WTC11 (cell line): ENCODE measurements around the gene ZBTB47. TPM values are rescaled to one million over a fixed set of nuclear protein-coding genes. Genes with fewer than 3 reads are reported as not detected.
A peak's percentile ranks its signal among the peaks of the same experiment; 100 is the strongest.

Experiments
- ATAC-seq: fragments of 200-7000 bp; cut with Tn5 transposase; 2 replicates; pipeline ENCODE4 v1.10.0; 2021; ENCODE audit warnings: mild to moderate bottlenecking, moderate library complexity
- CTCF ChIA-PET: fragments of 300-600 bp; sonication (Branson Sonifier 250); formaldehyde crosslinking; loops from one replicate; lab custom pipeline; 2021; ENCODE audit warnings: antibody characterized with exemption; lab: Charles Lee
- POLR2A ChIA-PET: fragments of 350-600 bp; sonication (Branson Sonifier 250); formaldehyde crosslinking; loops from one replicate; lab custom pipeline; 2021; ENCODE audit warnings: antibody characterized with exemption; lab: Charles Lee
- DNase-seq: peaks from one replicate; pipeline ENCODE4 v3.0.0; 2021; ENCODE audit warnings: low spot score
- H3K27ac Mint-ChIP-seq: 2 replicates; pipeline ENCODE4 v1.8.0; 2021; ENCODE audit warnings: mixed read lengths
- H3K27me3 Mint-ChIP-seq: 2 replicates; pipeline ENCODE4 v1.8.0; 2021; ENCODE audit warnings: low read depth, mild to moderate bottlenecking, moderate library complexity, mixed read lengths
- H3K36me3 Mint-ChIP-seq: 2 replicates; pipeline ENCODE4 v1.8.0; 2021; ENCODE audit warnings: mixed read lengths
- H3K4me1 Mint-ChIP-seq: 2 replicates; pipeline ENCODE4 v1.8.0; 2022; ENCODE audit warnings: mixed read lengths
- H3K4me3 Mint-ChIP-seq: 2 replicates; pipeline ENCODE4 v1.8.0; 2021; ENCODE audit warnings: mild to moderate bottlenecking, moderate library complexity, mixed read lengths
- H3K9me3 Mint-ChIP-seq: 2 replicates; pipeline ENCODE4 v1.8.0; 2021; ENCODE audit warnings: mixed read lengths
- GRHL2 ChIP-seq: fragments of 250-450 bp; sonication (Bioruptor Pico); IDR thresholded peaks from 2 replicates; pipeline ENCODE4 v1.8.0; 2022; ENCODE audit warnings: mild to moderate bottlenecking, moderate library complexity; ENCODE audit not compliant: insufficient replicate concordance, severe bottlenecking
- JUN ChIP-seq: sonication (generic); formaldehyde crosslinking; IDR thresholded peaks from 2 replicates; pipeline ENCODE4 v1.8.0; 2023; ENCODE audit warnings: mild to moderate bottlenecking, missing genetic modification reagents
- NFYB ChIP-seq: sonication (generic); formaldehyde crosslinking; conservative IDR thresholded peaks from 2 replicates; pipeline ENCODE4 v1.8.0; 2022; ENCODE audit warnings: low read depth, missing genetic modification reagents
- NR2C2 ChIP-seq: sonication (generic); formaldehyde crosslinking; IDR thresholded peaks from 2 replicates; pipeline ENCODE4 v1.8.0; 2022; ENCODE audit warnings: mild to moderate bottlenecking, missing genetic modification reagents
- RORB ChIP-seq: fragments of 250-450 bp; sonication (Bioruptor Pico); IDR thresholded peaks from 2 replicates; pipeline ENCODE4 v1.9.0; 2021; ENCODE audit warnings: mild to moderate bottlenecking
- SMAD3 ChIP-seq: sonication (generic); formaldehyde crosslinking; IDR thresholded peaks from 2 replicates; pipeline ENCODE4 v1.8.0; 2022; ENCODE audit warnings: missing genetic modification reagents, mild to moderate bottlenecking, borderline replicate concordance
- TCF7 ChIP-seq: sonication (generic); formaldehyde crosslinking; IDR thresholded peaks from 2 replicates; pipeline ENCODE4 v1.8.0; 2022; ENCODE audit warnings: mild to moderate bottlenecking, low read depth, missing genetic modification reagents, moderate library complexity
- TP53 ChIP-seq: sonication (generic); formaldehyde crosslinking; IDR thresholded peaks from 2 replicates; pipeline ENCODE4 v1.8.1; 2023; ENCODE audit warnings: mild to moderate bottlenecking, missing genetic modification reagents
- ZNF263 ChIP-seq: sonication (generic); formaldehyde crosslinking; IDR thresholded peaks from 2 replicates; pipeline ENCODE4 v1.8.1; 2022; ENCODE audit warnings: low read depth, mild to moderate bottlenecking, moderate library complexity, missing genetic modification reagents
- ZNF317 ChIP-seq: sonication (generic); formaldehyde crosslinking; IDR thresholded peaks from 2 replicates; pipeline ENCODE4 v1.8.1; 2023; ENCODE audit warnings: low read depth, mild to moderate bottlenecking, moderate library complexity, missing genetic modification reagents, borderline replicate concordance
- ZNF671 ChIP-seq: fragments of 250-450 bp; sonication (Bioruptor Pico); IDR thresholded peaks from 2 replicates; pipeline ENCODE4 v1.8.0; 2021; ENCODE audit warnings: mild to moderate bottlenecking
- total RNA-seq: library from RNA; stranded (reverse); gene quantifications from 3 replicates; pipeline ENCODE4 v1.2.3, GENCODE V29; 2021
- TF ChIP-seq, protein P1 (sequence below): fragments of 250-450 bp; sonication (Bioruptor Pico); IDR thresholded peaks from 2 replicates; pipeline ENCODE4 v1.9.0; 2021; ENCODE audit warnings: mild to moderate bottlenecking
- TF ChIP-seq, protein P2 (sequence below): sonication (generic); formaldehyde crosslinking; IDR thresholded peaks from 2 replicates; pipeline ENCODE4 v1.8.1; 2023; ENCODE audit warnings: mild to moderate bottlenecking, missing genetic modification reagents, borderline replicate concordance
- TF ChIP-seq, protein P3 (sequence below): sonication (generic); formaldehyde crosslinking; IDR thresholded peaks from 2 replicates; pipeline ENCODE4 v1.8.0; 2022; ENCODE audit warnings: mild to moderate bottlenecking, missing genetic modification reagents
- TF ChIP-seq, protein P4 (sequence below): fragments of 250-450 bp; sonication (Bioruptor Pico); IDR thresholded peaks from 2 replicates; pipeline ENCODE4 v1.9.0; 2021; ENCODE audit warnings: mild to moderate bottlenecking, borderline replicate concordance
- TF ChIP-seq, protein P5 (sequence below): fragments of 250-450 bp; sonication (Bioruptor Pico); IDR thresholded peaks from 2 replicates; pipeline ENCODE4 v1.9.0; 2021; ENCODE audit warnings: moderate library complexity, mild to moderate bottlenecking, inconsistent platforms, borderline replicate concordance

ZBTB47 gene
- total RNA-seq, 1 experiment from 2014 or later, result 5.2 TPM

DNA sequence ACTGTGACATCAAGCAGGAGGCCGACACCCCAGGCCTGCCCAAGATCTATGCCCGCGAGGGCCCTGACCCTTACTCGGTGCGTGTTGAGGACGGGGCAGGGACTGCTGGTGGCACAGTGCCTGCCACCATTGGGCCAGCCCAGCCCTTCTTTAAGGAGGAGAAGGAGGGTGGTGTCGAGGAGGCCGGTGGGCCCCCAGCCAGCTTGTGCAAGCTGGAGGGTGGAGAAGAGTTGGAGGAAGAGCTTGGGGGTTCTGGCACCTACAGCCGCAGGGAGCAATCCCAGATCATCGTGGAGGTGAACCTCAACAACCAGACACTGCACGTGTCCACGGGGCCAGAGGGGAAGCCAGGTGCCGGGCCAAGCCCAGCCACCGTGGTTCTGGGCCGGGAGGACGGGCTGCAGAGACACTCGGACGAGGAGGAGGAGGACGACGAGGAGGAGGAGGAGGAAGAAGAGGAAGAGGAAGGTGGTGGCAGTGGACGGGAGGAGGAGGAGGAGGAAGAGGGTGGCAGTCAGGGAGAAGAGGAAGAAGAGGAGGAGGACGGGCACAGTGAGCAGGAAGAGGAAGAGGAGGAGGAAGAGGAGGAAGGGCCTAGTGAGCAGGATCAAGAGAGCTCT is 5.4 kb downstream of the ZBTB47 start:
- POLR2A ChIA-PET, result interaction anchor here (0.7 kb wide), 1 partner anchor 10 kb away, joined by 3 read pairs; no protein-coding TSS in a partner anchor
- no peaks in the 10 kb centered on the region; the same call in 1 of the 2 replicates for H3K36me3 Mint-ChIP-seq
- TF ChIP-seq RORB (CRISPR knock-in tag), result no peak
- TF ChIP-seq, protein P1, sequence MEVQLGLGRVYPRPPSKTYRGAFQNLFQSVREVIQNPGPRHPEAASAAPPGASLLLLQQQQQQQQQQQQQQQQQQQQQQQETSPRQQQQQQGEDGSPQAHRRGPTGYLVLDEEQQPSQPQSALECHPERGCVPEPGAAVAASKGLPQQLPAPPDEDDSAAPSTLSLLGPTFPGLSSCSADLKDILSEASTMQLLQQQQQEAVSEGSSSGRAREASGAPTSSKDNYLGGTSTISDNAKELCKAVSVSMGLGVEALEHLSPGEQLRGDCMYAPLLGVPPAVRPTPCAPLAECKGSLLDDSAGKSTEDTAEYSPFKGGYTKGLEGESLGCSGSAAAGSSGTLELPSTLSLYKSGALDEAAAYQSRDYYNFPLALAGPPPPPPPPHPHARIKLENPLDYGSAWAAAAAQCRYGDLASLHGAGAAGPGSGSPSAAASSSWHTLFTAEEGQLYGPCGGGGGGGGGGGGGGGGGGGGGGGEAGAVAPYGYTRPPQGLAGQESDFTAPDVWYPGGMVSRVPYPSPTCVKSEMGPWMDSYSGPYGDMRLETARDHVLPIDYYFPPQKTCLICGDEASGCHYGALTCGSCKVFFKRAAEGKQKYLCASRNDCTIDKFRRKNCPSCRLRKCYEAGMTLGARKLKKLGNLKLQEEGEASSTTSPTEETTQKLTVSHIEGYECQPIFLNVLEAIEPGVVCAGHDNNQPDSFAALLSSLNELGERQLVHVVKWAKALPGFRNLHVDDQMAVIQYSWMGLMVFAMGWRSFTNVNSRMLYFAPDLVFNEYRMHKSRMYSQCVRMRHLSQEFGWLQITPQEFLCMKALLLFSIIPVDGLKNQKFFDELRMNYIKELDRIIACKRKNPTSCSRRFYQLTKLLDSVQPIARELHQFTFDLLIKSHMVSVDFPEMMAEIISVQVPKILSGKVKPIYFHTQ (CRISPR knock-in tag), result no peak
- TF ChIP-seq NFYB (CRISPR knock-in tag), result no peak
- TF ChIP-seq, protein P2, sequence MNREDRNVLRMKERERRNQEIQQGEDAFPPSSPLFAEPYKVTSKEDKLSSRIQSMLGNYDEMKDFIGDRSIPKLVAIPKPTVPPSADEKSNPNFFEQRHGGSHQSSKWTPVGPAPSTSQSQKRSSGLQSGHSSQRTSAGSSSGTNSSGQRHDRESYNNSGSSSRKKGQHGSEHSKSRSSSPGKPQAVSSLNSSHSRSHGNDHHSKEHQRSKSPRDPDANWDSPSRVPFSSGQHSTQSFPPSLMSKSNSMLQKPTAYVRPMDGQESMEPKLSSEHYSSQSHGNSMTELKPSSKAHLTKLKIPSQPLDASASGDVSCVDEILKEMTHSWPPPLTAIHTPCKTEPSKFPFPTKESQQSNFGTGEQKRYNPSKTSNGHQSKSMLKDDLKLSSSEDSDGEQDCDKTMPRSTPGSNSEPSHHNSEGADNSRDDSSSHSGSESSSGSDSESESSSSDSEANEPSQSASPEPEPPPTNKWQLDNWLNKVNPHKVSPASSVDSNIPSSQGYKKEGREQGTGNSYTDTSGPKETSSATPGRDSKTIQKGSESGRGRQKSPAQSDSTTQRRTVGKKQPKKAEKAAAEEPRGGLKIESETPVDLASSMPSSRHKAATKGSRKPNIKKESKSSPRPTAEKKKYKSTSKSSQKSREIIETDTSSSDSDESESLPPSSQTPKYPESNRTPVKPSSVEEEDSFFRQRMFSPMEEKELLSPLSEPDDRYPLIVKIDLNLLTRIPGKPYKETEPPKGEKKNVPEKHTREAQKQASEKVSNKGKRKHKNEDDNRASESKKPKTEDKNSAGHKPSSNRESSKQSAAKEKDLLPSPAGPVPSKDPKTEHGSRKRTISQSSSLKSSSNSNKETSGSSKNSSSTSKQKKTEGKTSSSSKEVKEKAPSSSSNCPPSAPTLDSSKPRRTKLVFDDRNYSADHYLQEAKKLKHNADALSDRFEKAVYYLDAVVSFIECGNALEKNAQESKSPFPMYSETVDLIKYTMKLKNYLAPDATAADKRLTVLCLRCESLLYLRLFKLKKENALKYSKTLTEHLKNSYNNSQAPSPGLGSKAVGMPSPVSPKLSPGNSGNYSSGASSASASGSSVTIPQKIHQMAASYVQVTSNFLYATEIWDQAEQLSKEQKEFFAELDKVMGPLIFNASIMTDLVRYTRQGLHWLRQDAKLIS (CRISPR knock-in tag), result no peak
- TF ChIP-seq, protein P3, sequence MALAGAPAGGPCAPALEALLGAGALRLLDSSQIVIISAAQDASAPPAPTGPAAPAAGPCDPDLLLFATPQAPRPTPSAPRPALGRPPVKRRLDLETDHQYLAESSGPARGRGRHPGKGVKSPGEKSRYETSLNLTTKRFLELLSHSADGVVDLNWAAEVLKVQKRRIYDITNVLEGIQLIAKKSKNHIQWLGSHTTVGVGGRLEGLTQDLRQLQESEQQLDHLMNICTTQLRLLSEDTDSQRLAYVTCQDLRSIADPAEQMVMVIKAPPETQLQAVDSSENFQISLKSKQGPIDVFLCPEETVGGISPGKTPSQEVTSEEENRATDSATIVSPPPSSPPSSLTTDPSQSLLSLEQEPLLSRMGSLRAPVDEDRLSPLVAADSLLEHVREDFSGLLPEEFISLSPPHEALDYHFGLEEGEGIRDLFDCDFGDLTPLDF (CRISPR knock-in tag), result no peak
- TF ChIP-seq ZNF317 (CRISPR knock-in tag), result no peak
- TF ChIP-seq NR2C2, result no peak
- no peak for TF ChIP-seq SMAD3 (CRISPR knock-in tag)
- no peak for TF ChIP-seq JUN (CRISPR knock-in tag)
- no peak for TF ChIP-seq ZNF263
- TF ChIP-seq, all 79 proteins: peak for 0
- Mint-ChIP-seq H3K9me3 (no peaks in the 10 kb centered on the region), H3K27ac (no peak overlapping the region), H3K4me1 (peaks cover 19% of the 10 kb centered on the region), H3K27me3 (no peaks in the 10 kb centered on the region), H3K4me3 (no peak overlapping the region)
- no peak for DNase-seq
- CTCF ChIA-PET, result interaction anchor here (1.5 to 2.3 kb wide), 2 partner anchors 84 to 87 kb away, joined by 6 read pairs; no protein-coding TSS in a partner anchor
- no peak for ATAC-seq

DNA sequence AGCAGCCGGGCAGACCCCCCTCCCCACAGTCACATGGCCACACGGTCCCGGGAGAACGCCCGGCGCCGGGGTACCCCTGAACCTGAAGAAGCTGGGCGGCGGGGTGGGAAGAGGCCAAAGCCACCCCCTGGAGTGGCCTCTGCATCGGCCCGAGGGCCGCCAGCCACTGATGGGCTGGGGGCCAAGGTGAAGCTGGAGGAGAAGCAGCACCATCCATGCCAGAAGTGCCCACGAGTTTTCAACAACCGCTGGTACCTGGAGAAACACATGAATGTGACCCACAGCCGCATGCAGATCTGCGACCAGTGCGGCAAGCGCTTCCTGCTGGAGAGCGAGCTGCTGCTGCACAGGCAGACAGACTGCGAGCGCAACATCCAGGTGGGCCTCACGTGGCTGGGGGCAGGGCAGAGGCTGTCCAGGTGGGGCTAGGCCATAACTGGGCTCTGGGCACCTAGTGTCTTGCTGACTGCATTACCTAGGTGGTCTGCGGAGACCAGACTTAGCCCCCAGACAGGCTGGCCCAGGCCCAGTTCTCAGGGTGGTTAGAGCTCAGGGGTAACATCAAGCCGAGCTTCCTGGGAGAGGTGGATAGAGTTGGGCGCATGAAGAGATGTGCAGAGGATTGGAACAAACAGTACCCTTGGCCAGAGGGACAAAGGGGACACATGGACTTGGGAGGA is 6.1 kb downstream of the ZBTB47 start:
- peak overlapping the region; percentile 17; the same call in 1 of the 2 replicates for H3K27ac Mint-ChIP-seq
- ATAC-seq, result no peak
- H3K4me1 Mint-ChIP-seq, result peaks cover 19% of the 10 kb centered on the region
- DNase-seq, result no peak
- no peak overlapping the region for H3K4me3 Mint-ChIP-seq
- ChIA-PET CTCF (interaction anchor here (1.5 to 2.6 kb wide), 4 partner anchors 83 to 96 kb away, joined by 6 to 24 read pairs (median 8); no protein-coding TSS in a partner anchor), POLR2A (interaction anchor here (0.7 kb wide), 1 partner anchor 9 kb away, joined by 3 read pairs; no protein-coding TSS in a partner anchor)
- H3K9me3 Mint-ChIP-seq, result no peaks in the 10 kb centered on the region
- TF ChIP-seq, protein P4, sequence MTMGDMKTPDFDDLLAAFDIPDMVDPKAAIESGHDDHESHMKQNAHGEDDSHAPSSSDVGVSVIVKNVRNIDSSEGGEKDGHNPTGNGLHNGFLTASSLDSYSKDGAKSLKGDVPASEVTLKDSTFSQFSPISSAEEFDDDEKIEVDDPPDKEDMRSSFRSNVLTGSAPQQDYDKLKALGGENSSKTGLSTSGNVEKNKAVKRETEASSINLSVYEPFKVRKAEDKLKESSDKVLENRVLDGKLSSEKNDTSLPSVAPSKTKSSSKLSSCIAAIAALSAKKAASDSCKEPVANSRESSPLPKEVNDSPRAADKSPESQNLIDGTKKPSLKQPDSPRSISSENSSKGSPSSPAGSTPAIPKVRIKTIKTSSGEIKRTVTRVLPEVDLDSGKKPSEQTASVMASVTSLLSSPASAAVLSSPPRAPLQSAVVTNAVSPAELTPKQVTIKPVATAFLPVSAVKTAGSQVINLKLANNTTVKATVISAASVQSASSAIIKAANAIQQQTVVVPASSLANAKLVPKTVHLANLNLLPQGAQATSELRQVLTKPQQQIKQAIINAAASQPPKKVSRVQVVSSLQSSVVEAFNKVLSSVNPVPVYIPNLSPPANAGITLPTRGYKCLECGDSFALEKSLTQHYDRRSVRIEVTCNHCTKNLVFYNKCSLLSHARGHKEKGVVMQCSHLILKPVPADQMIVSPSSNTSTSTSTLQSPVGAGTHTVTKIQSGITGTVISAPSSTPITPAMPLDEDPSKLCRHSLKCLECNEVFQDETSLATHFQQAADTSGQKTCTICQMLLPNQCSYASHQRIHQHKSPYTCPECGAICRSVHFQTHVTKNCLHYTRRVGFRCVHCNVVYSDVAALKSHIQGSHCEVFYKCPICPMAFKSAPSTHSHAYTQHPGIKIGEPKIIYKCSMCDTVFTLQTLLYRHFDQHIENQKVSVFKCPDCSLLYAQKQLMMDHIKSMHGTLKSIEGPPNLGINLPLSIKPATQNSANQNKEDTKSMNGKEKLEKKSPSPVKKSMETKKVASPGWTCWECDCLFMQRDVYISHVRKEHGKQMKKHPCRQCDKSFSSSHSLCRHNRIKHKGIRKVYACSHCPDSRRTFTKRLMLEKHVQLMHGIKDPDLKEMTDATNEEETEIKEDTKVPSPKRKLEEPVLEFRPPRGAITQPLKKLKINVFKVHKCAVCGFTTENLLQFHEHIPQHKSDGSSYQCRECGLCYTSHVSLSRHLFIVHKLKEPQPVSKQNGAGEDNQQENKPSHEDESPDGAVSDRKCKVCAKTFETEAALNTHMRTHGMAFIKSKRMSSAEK, result no peak
- no peak for TF ChIP-seq TP53
- TF ChIP-seq, protein P5, sequence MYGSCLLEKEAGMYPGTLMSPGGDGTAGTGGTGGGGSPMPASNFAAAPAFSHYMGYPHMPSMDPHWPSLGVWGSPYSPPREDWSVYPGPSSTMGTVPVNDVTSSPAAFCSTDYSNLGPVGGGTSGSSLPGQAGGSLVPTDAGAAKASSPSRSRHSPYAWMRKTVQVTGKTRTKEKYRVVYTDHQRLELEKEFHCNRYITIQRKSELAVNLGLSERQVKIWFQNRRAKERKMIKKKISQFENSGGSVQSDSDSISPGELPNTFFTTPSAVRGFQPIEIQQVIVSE (CRISPR knock-in tag), result no peak
- no peak for TF ChIP-seq ZNF671 (CRISPR knock-in tag)
- no peak for TF ChIP-seq GRHL2 (CRISPR knock-in tag)
- TF ChIP-seq TCF7 (CRISPR knock-in tag), result no peak
- no peak for TF ChIP-seq ZNF317 (CRISPR knock-in tag)
- no peaks in the 10 kb centered on the region; the same call in 1 of the 2 replicates for H3K36me3 Mint-ChIP-seq
- no peaks in the 10 kb centered on the region for H3K27me3 Mint-ChIP-seq
